ENCODE measurements around the gene CMIP.
"Not testable (repeated sequence)": the region's sequence is repeated elsewhere in the genome, so short reads cannot be mapped to it uniquely, and the experiment has no call there.

Gene CMIP

DNA sequence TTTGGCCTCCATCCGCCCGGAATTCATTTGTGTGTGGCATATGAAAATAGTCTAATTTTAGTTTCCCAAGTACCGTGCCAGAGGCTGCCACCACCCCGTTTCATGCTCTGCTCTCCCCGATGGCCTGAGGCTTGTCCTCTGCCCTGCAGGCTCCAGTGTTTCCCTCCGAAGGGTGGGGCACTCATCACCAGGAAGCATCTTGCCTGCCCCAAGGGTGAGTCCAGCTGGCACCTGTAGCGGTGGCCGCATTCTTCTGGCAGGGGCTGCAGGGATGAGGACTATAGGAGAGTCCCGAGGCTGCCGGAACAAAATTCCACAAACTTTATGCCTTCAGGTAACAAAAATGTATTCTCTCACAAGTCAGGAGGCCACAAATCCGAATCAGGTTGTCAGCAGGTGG, 23.1 kb upstream of the CMIP start:
- no peak for DNase-seq (ENCODE audit: low read depth in 2 of 2)

DNA sequence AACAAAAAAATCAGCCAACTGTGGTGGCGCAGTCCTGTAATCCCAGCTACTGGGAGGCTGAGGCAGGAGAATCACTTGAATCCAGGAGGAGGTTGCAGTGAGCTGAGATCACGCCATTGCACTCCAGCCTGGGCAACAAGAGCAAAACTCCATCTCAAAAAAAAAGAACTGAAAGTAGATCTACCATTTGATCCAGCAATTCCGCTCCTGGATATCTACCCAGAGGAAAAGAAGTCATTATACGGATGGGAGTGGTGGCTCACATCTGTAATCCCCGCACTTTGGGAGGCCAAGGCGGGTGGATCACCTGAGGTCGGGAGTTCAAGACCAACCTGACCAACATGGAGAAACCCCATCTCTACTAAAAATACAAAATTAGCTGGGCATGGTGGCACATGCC, 22.5 kb upstream of the CMIP start:
- DNase-seq (ENCODE audit: low read depth in 2 of 2): not testable (repeated sequence)

DNA sequence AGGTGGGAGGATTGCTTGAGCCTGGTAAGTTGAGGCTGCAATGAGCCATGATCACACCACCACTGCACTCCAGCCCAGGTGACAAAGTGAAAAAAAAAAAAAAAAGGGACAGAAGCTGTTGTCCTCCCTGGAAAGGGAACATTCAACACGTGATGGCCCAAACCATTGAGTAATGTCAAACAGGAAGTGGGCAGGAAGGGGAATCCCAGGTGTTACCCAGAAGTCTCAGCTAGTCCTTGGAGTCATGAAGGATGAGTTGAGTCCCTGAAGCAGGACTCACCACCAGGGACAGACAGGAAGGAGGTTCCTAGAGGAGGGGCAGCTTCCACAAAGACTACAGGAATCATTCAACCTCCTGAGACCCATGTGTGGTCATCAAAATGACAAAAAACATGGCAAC, 19.8 kb upstream of the CMIP start:
- no peak for DNase-seq (ENCODE audit: low read depth in 2 of 2)

- DNase-seq (ENCODE audit: low read depth in 2 of 2): no peak
Observed at GRCh38 chr16:81427219-81427618, 17.4 kb upstream of the CMIP start.

DNA sequence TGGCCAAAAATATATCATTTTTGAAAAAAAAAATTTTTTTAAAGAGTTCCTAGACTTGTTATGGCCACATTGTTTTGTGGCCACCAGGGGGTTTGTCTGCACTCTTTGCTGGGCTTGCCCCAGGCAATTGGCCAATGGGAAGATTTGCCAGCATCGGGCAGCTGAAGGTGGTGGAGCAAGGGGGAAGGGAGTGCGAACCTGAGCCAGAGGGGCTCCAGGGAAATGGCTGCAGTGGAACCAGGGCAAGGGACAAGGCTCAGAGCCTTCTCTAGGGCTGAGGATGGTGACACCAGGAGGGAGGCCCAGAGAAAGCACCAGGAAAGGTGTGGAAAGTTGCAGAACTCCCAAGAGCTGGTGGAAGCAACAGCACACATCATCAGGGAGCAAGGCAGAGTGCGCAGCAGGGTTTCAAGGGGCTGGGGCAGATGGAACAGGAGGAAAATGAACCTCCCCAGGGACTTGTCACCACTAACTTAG, 15.5 kb upstream of the CMIP start:
- DNase-seq (ENCODE audit: low read depth in 2 of 2): no peak

DNA sequence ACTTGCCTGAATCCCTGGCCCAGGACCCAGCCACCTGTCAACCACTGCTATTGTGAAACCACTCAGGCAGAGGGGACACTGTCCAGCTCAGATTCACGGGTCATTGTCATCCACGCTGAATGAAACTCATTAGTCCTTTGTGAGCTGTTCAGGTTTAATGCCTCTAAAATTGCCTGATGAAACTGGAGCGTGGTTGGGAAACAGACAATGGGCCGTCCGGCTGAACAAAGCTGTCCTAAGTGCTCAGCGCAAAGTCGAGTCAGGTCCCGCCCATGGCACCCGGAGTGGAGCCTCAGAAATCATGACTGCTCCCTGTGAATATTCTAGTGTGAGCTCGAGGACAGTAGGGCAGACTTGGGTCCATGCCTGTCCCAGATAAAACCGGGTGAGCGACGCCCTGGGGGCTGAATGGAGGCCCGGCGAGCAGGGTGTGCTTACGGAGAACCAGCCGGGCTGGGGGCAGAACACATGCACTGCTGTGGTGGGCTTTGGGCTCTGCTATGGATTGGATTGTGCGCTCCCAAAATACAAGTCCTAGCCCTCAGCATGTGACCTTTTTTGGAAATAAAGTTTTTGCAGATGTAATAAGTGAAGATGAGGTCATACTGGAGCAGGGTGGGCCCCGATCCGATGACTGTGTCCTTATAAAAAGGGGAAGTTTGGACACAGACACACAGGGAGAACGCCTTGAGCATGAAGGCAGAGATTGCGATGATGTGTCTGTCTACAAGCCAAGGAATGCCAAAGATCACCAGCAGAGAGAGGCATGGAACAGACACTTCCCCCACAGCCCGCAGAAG, 12.9 kb upstream of the CMIP start:
- no peak for DNase-seq (ENCODE audit: low read depth in 2 of 2)

DNA sequence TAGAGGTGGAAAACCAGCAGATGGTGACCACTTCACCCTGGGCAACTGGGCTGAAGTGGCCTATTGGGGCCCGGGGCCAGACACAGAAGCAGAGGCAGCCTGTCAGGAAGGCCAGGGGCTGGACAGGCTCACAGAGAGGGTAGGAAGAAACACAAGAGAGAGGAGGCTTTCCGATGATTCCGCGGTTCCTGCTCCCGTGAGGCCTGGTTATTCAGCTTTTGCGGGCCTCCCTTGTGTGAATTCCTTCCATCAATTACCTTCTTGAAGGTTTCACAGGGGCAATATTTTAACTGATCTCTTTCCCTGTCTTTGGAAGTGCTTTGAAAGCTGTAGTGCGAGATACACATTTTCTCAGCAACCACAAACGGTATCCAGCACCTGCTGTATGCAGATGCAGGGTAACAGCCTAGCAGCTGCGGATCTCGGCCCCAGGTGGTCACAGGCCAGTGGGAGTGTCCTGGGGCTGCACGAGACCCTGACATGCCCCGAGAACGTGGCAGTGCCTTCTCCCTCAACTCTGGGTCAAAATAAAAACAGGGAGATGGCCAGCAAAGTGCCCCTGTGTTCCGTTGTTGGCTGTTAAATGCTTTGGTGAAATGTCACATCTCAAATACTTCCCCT, 11.6 kb upstream of the CMIP start:
- no peak for DNase-seq (ENCODE audit: low read depth in 2 of 2)

- DNase-seq (ENCODE audit: low read depth in 2 of 2): no peak
Observed at GRCh38 chr16:81435103-81435502, 9.5 kb upstream of the CMIP start.

DNA sequence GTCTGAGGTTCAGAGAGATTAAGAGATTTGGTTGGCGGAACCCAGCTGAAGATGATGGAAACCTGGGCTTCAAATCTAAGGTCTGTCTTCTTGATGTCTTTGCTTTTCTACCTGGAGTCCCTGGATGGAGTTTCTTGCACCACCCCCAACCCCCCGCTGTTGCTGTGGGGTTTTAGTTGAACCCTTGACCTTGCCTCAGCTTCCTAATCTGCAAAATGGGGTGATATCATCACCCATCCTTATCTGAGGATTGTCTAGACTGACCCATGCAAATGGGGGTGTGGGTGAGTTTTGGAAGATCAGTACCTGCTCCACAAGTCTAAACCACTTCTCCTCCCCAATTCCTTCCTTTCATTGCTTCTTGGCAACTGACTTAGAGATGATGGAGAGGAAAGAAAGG, 9.0 kb upstream of the CMIP start:
- DNase-seq (ENCODE audit: low read depth in 2 of 2): no peak

GRCh38 chr16:81436386-81436785, 8.2 kb upstream of the CMIP start:
- DNase-seq (ENCODE audit: low read depth in 2 of 2): no peak

GRCh38 chr16:81437865-81438264, 6.7 kb upstream of the CMIP start:
- no peak for DNase-seq (ENCODE audit: low read depth in 2 of 2)

GRCh38 chr16:81440888-81441761, 3.5 kb upstream of the CMIP start:
- DNase-seq (ENCODE audit: low read depth in 2 of 2): no peak

DNA sequence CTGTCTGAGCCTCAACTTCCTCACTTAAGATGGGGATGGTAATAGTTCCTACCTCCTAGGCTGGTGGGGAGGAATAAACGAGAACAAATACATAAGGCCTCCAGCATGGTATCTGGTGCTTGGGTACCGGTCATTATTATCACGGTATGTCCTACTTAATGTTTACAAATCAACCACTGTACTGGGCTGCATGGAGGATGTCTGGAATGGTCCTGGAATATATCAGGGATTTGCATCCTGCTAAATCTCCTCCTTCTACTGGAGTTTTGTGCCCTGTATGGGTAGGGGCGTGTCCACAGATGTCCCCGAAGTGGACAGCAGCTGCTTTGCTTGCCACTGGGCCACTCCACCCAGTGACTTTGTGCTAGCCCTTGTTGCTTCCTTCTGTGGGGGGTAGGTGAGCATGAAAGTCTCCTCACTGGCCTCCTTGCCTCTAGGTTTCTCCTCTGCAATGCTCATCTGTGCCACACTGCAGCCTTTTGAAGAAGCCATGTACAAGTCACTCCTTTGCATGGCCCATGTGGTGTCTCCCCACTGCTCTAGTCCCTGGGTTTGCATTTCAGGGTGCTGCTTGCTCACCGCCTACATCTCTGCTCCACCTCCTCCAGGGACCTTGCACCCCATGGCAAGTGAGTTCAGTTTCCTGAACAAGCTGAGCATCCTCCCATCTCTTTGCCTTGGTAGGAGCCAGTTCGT, 2.2 kb upstream of the CMIP start:
- no peak for DNase-seq (ENCODE audit: low read depth in 2 of 2)

GRCh38 chr16:81442916-81443687, 1.5 kb upstream of the CMIP start:
- no peak for DNase-seq (ENCODE audit: low read depth in 2 of 2)

DNA sequence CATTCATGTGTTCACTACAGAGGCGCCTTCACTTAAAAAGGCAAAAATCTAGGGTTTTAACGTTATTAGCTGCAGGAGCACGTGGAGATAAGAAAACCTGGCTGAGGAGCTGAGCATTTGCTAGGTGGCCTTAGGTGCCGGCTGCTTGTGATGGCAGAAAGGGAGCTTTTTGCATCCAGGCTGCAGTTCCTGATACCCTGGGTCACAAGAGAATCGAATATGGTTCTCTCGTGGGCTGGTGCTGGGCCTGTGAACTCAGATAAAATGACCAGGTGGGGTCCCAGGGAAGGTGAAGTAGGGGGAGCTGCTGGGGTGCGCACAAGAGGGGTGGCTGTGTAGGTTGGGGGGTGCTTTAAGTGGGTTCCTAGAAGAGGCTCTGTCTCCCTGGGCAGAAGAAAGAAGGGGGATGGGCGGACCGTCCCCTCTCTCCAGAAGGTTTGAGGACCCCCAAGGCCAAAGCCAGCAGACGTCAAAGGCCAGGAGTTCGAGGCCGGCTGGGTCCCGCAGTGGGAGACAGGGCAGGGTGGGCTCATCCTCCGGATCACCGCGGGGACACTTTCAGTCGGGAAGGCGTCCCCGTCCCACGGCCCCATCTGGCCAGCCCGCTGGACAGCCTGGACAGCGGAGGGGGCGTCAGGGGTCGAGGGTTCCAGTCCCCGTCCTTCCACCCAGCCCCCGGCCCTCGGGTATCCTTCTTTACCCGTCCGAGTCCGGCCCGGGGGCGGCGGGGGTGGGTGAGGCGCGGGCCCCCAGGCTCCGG, 740 bp upstream of the CMIP start:
- no peak for DNase-seq (ENCODE audit: low read depth in 2 of 2)

DNA sequence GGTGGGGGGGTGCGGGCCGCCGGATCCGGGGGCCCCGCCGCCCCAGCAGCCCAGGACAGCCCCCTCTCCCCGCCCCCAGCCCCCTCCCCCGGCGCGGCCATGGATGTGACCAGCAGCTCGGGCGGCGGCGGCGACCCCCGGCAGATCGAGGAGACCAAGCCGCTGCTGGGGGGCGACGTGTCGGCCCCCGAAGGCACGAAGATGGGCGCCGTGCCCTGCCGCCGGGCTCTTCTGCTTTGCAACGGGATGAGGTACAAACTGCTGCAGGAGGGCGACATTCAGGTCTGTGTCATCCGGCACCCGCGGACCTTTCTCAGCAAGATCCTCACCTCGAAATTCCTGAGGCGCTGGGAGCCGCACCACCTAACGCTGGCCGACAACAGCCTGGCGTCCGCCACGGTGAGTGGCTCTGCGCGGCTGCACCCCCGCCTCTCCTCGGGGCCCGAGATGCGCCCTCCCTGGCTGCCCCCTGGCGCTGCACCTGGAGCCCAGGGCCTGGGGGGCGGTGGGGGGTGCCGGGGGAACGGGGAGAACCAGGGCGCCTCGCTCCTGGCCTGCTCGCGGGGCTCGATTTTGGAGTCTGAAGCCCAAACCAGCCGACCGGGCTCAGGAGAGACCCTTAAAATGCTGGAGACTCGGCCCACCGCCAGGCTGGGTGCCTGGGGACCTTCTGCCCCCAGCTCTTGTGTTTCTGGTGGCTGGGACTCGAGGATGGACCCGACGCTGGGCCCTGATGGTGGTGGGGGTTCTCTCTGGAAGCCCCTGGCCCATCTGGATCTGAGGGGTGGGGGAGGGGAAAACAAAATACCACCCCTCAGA, 744 bp downstream of the CMIP start:
- DNase-seq (ENCODE audit: low read depth in 2 of 2): no peak

- DNase-seq (ENCODE audit: low read depth in 2 of 2): no peak
Observed at GRCh38 chr16:81445966-81446906, 1.6 kb downstream of the CMIP start.

- no peak for DNase-seq (ENCODE audit: low read depth in 2 of 2)
Observed at GRCh38 chr16:81446907-81447268, 2.3 kb downstream of the CMIP start.

Data from stimulated activated CD8-positive, alpha-beta memory T cell treated with anti-CD3 and anti-CD28 coated beads, Interleukin-15, amount 100 ng/mL, for 48 hours (primary cell).